Breast epithelium (tissue), 3 donors: ENCODE results near the gene ROCK2.

Source experiments
- CTCF ChIP-seq, 3 donors: fragments of 450-650 bp; IDR thresholded peaks; one replicate each; pipeline ENCODE4 v1.5.1; 2016 to 2017; ENCODE audit warnings: antibody characterized with exemption in 3 of 3, mild to moderate bottlenecking in 3 of 3, moderate library complexity in 3 of 3
- POLR2A ChIP-seq: fragments of 450-650 bp; IDR thresholded peaks from one replicate; pipeline ENCODE4 v1.6.1; 2016; ENCODE audit warnings: antibody characterized with exemption, mild to moderate bottlenecking, moderate library complexity
- POLR2AphosphoS5 ChIP-seq, 3 donors: sonication (generic); formaldehyde crosslinking; IDR thresholded peaks; one replicate each; pipeline ENCODE4 v1.6.1; 2017; ENCODE audit warnings: antibody characterized with exemption in 3 of 3

- TF ChIP-seq CTCF (IDR thresholded peaks at IDR 0.05) (no peak), POLR2A (no peak), POLR2AphosphoS5 (IDR thresholded peaks at IDR 0.05) (no peak)
These were observed 3.8 kb upstream of the ROCK2 start for GRCh38 chr2:11348209-11348749.
